GM23338 (cell line): Measurements from ENCODE around the gene LCN6.

Source experiments
- CREB1 ChIP-seq: fragments of 250-450 bp; sonication (Bioruptor Pico); IDR thresholded peaks from 2 replicates; pipeline ENCODE4 v1.5.0; 2020; ENCODE audit warnings: low read depth, mild to moderate bottlenecking, moderate library complexity
- CTCF ChIP-seq, 2 experiments: fragments of 200-600 bp in 1 of 2; sonication (generic) in 1 of 2; conservative IDR thresholded peaks; 2 replicates each; pipeline versions ENCODE4 v1.5.1 to v1.6.1; 2016 to 2017; ENCODE audit warnings: antibody characterized with exemption in 2 of 2, low read depth in 2 of 2, mild to moderate bottlenecking in 2 of 2, moderate library complexity in 1 of 2
- EZH2 ChIP-seq: fragments of 200-600 bp; sonication (generic); IDR thresholded peaks from one replicate; pipeline ENCODE4 v1.8.0; 2017; ENCODE audit warnings: antibody characterized with exemption, mild to moderate bottlenecking, low read depth; ENCODE audit not compliant: unreplicated experiment
- EZH2phosphoT487 ChIP-seq: fragments of 200-600 bp; sonication (generic); IDR thresholded peaks from one replicate; pipeline ENCODE4 v1.8.1; 2018; ENCODE audit warnings: antibody characterized with exemption; ENCODE audit not compliant: unreplicated experiment
- JUNB ChIP-seq: IDR thresholded peaks from one replicate; pipeline ENCODE4 v1.6.1; 2016; ENCODE audit warnings: antibody characterized with exemption; ENCODE audit not compliant: unreplicated experiment
- NANOG ChIP-seq: IDR thresholded peaks from 2 replicates; pipeline ENCODE4 v1.6.1; 2016; ENCODE audit warnings: antibody characterized with exemption, borderline replicate concordance
- POLR2AphosphoS5 ChIP-seq: IDR thresholded peaks from 2 replicates; pipeline ENCODE4 v1.6.1; 2016; ENCODE audit warnings: antibody characterized with exemption, low read depth
- REST ChIP-seq: IDR thresholded peaks from one replicate; pipeline ENCODE4 v1.6.1; 2018; ENCODE audit warnings: antibody characterized with exemption; ENCODE audit not compliant: unreplicated experiment
- STAT1 ChIP-seq: IDR thresholded peaks from one replicate; pipeline ENCODE4 v1.6.1; 2016; ENCODE audit warnings: antibody characterized with exemption; ENCODE audit not compliant: unreplicated experiment
- ZNF114 ChIP-seq: fragments of 250-450 bp; sonication (Bioruptor Pico); IDR thresholded peaks from 2 replicates; pipeline ENCODE4 v1.5.0; 2020; ENCODE audit warnings: mild to moderate bottlenecking, moderate library complexity
- ZNF331 ChIP-seq: fragments of 250-450 bp; sonication (Bioruptor Pico); IDR thresholded peaks from 2 replicates; pipeline ENCODE4 v1.5.0; 2020; ENCODE audit warnings: low read depth, mild to moderate bottlenecking, moderate library complexity
- ZNF462 ChIP-seq: fragments of 250-450 bp; sonication (Bioruptor Pico); IDR thresholded peaks from 2 replicates; pipeline ENCODE4 v1.5.0; 2020; ENCODE audit warnings: mild to moderate bottlenecking, moderate library complexity

GRCh38 chr9:136775191-136775590, 26.9 kb upstream of the LCN6 start:
- TF ChIP-seq POLR2AphosphoS5 (no peak), EZH2 (no peak), CTCF (conservative IDR thresholded peaks at IDR 0.05; ENCODE audit: low read depth in 2 of 2) (no peak), CREB1 (CRISPR knock-in tag) (no peak), REST (no peak), ZNF114 (CRISPR knock-in tag) (no peak), EZH2phosphoT487 (no peak), JUNB (no peak), ZNF331 (no peak), ZNF462 (no peak), NANOG (no peak), STAT1 (no peak)
